Prostate gland (tissue), 2 donors: ENCODE data around the gene IBA57. TPM values are rescaled to one million over a fixed set of nuclear protein-coding genes. Genes with fewer than 3 reads are reported as not detected.

Experiments used
- DNase-seq: peaks from one replicate; pipeline ENCODE4 v3.0.0-alpha.2; 2019; ENCODE audit warnings: low spot score
- H3K27ac ChIP-seq, 2 donors: fragments of 200-600 bp; sonication (generic); 2 replicates each; pipeline ENCODE4 v1.5.1; 2017 to 2019
- H3K27me3 ChIP-seq: fragments of 200-600 bp; sonication (generic); replicated peaks from 2 replicates; pipeline ENCODE4 v1.5.1; 2019; ENCODE audit not compliant: insufficient read depth
- H3K36me3 ChIP-seq, 2 donors: fragments of 200-600 bp; sonication (generic); 1 replicate in 1 of 2; 2 replicates in 1 of 2; pipeline versions ENCODE4 v1.5.1 to v1.8.1; 2017 to 2019
- H3K4me1 ChIP-seq: fragments of 200-600 bp; sonication (generic); replicated peaks from 2 replicates; pipeline ENCODE4 v1.5.1; 2019
- H3K4me3 ChIP-seq, 2 donors: fragments of 200-600 bp; sonication (generic); 2 replicates each; pipeline ENCODE4 v1.5.1; 2017 to 2019
- H3K9me3 ChIP-seq: fragments of 200-600 bp; sonication (generic); 2 replicates; pipeline ENCODE4 v1.5.1; 2017
- CTCF ChIP-seq, 4 experiments: fragments of 200-600 bp in 2 of 4; fragments of 450-650 bp in 2 of 4; sonication (generic) in 2 of 4; IDR thresholded peaks; 1 replicate in 3 of 4; 2 replicates in 1 of 4; pipeline ENCODE4 v1.5.1; 2016 to 2019; ENCODE audit warnings: antibody characterized with exemption in 4 of 4, mild to moderate bottlenecking in 2 of 4, moderate library complexity in 2 of 4
- POLR2A ChIP-seq: fragments of 450-650 bp; IDR thresholded peaks from one replicate; pipeline ENCODE4 v1.6.1; 2016; ENCODE audit warnings: antibody characterized with exemption, mild to moderate bottlenecking
- POLR2AphosphoS5 ChIP-seq: sonication (generic); formaldehyde crosslinking; IDR thresholded peaks from one replicate; pipeline ENCODE4 v1.6.1; 2017; ENCODE audit warnings: antibody characterized with exemption
- WGBS: methylation state at CpG from one replicate; pipeline ENCODE4 v1.1.5; 2018; 5-methylcytosine and 5-hydroxymethylcytosine counted together
- intact Hi-C: fragments of 100-400 bp; cut with DNase I; formaldehyde crosslinking; loops from one replicate; pipeline ENCODE4 v1.14.2; 2022
- total RNA-seq, 2 donors: library from RNA; depleted of rRNA; stranded (reverse); fragments of >200 nt; gene quantifications; one replicate each; pipeline ENCODE4 v1.1.0, GENCODE V29; 2016

IBA57 gene
- total RNA-seq, 2 donors from 2014 or later, result 5.6 to 17.4 TPM

- no peak for DNase-seq
- TF ChIP-seq POLR2A, result no peak
- no peak for TF ChIP-seq CTCF (IDR thresholded peaks at IDR 0.05)
- TF ChIP-seq POLR2AphosphoS5, result no peak
- intact Hi-C loops, result loop anchor here (5.0 to 10.0 kb wide), 2 partner anchors 39 to 128 kb away; partner anchors contain the start of gene MRPL55
- no peak overlapping the region for H3K4me3 ChIP-seq
- no peaks in the 10 kb centered on the region for H3K9me3 ChIP-seq
- H3K27ac ChIP-seq, result no peak overlapping the region
- no peaks in the 10 kb centered on the region for H3K36me3 ChIP-seq
- peaks cover 3% of the 10 kb centered on the region for H3K4me1 ChIP-seq
- WGBS, result 84% methylated on average over 18 of the region's 18 CpGs
- H3K27me3 ChIP-seq, result no peaks in the 10 kb centered on the region
Observed at GRCh38 chr1:228146417-228147150, 19.0 kb upstream of the IBA57 start.

GRCh38 chr1:228147151-228147693 lies 18.4 kb upstream of the IBA57 start:
- intact Hi-C loops, result loop anchor here (5.0 to 10.0 kb wide), 2 partner anchors 40 to 128 kb away; partner anchors contain the start of gene MRPL55
- H3K9me3 ChIP-seq, result no peaks in the 10 kb centered on the region
- H3K4me3 ChIP-seq, result no peak overlapping the region
- H3K27ac ChIP-seq, result no peak overlapping the region
- H3K27me3 ChIP-seq, result no peaks in the 10 kb centered on the region
- 89% methylated on average over 19 of the region's 20 CpGs for WGBS
- DNase-seq, result no peak
- H3K36me3 ChIP-seq, result no peaks in the 10 kb centered on the region
- TF ChIP-seq POLR2AphosphoS5 (no peak), CTCF (IDR thresholded peaks at IDR 0.05) (no peak), POLR2A (no peak)
- H3K4me1 ChIP-seq, result no peaks in the 10 kb centered on the region

- Histone ChIP-seq H3K27ac (no peak overlapping the region), H3K9me3 (no peaks in the 10 kb centered on the region), H3K36me3 (no peaks in the 10 kb centered on the region), H3K4me3 (no peak overlapping the region), H3K4me1 (no peaks in the 10 kb centered on the region), H3K27me3 (no peaks in the 10 kb centered on the region)
- intact Hi-C loops, result loop anchor here (5.0 to 10.0 kb wide), 2 partner anchors 40 to 127 kb away; partner anchors contain the start of gene MRPL55
- no peak for DNase-seq
- no peak for TF ChIP-seq CTCF (IDR thresholded peaks at IDR 0.05)
- TF ChIP-seq POLR2AphosphoS5, result no peak
- no peak for TF ChIP-seq POLR2A
- 91% methylated on average over 4 of the region's 4 CpGs for WGBS
Observed at GRCh38 chr1:228147768-228148167, 17.8 kb upstream of the IBA57 start.

GRCh38 chr1:228148196-228148861 lies 17.3 kb upstream of the IBA57 start:
- Histone ChIP-seq H3K27me3 (no peaks in the 10 kb centered on the region), H3K4me1 (no peaks in the 10 kb centered on the region), H3K9me3 (no peaks in the 10 kb centered on the region), H3K27ac (peak overlapping the region; percentile 78 to 79), H3K4me3 (no peak overlapping the region), H3K36me3 (no peaks in the 10 kb centered on the region)
- TF ChIP-seq POLR2A (no peak), POLR2AphosphoS5 (no peak), CTCF (IDR thresholded peaks at IDR 0.05) (no peak)
- no peak for DNase-seq
- WGBS, result 46% methylated on average over 17 of the region's 18 CpGs
- intact Hi-C loops, result loop anchor here (5.0 to 10.0 kb wide), 2 partner anchors 41 to 126 kb away; partner anchors contain the start of gene MRPL55
